ENCODE measurements around the gene DDX10. TPM values are rescaled to one million over a fixed set of nuclear protein-coding genes. Genes with fewer than 3 reads are reported as not detected.

Gene DDX10
- total RNA-seq, 2 donors from 2014 or later, result 36.8 to 43.2 TPM

DNA sequence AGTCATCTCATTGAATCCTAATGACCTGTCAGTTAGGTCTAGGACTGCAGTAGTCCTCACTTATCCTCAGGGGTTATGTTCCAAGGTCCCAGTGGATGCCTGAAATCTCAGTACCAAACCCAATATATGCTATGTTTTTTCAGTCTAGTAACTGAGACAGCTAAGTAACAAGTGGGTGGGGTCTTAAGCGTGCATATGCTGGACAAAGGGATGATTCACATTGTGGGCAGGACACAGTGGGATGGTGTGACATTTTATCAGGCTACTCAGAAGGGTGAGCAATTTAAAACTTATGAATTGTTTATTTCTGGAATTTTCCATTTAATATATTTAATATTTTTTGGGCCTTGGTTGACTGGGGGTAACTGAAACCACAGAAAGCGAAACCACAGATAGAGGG lies 29.0 kb downstream of the DDX10 start:
- H3K9me3 Mint-ChIP-seq, result no peaks in the 10 kb centered on the region
- ATAC-seq, result peak; percentile 51 to 74
- H3K27ac Mint-ChIP-seq, result peak overlapping the region; percentile 23 to 53
- DNase-seq (ENCODE audit: low spot score in 2 of 2), result no peak
- H3K36me3 Mint-ChIP-seq, result peaks cover 6 to 7% of the 10 kb centered on the region in 2 donors

DNA sequence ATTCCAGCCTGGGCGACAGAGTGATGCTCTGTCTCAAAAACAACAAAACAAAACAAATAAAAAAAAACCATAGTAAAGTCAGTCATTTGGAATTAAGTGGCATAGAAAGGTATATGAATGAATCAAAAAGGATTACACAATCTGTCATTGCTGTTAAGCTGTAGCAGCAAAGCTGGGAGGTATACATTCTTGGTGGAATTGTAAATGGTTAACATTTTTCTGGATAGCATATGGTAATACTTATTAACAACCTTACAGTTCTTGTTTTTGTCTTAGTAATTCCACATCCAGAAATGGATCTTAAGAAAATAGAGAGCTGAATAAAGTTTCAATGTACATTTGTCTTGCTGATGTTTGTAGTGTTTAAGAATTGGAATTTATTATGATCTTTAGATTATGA lies 30.0 kb downstream of the DDX10 start:
- DNase-seq (ENCODE audit: low spot score in 2 of 2), result no peak
- H3K36me3 Mint-ChIP-seq, result peaks cover 0 to 1% of the 10 kb centered on the region in 2 donors
- ATAC-seq, result no peak
- H3K27ac Mint-ChIP-seq, result peak overlapping the region in 1 of 2 donors; percentile 23
- H3K9me3 Mint-ChIP-seq, result no peaks in the 10 kb centered on the region

DNA sequence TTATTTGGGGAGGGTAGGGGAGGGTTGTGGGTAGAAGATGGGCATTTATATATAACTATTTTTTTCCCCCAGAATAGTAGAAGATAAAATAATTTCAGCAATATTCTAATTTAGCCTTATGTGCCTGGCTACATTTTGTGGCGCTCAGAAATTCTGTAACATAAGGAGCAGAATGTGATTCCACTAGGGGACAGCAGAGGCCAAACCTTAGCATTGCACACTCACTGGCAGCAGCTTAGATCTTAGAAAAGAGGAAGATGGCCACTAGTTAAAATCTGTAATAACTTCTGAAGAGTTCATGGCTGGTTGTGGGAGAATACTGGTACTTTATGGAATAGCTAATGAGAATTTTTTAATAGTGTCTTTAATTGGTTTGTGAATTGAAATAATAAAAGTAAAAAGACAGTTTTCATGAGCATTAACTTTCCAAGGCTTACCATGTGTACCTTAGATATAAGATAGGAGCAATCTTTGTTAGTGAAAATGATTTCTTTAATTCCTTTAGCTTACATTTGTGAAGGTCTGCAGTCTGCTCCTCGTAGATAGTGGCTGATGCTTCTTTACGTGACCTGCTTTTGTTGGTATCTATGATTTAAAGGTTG lies 33.1 kb downstream of the DDX10 start:
- Mint-ChIP-seq H3K27ac (no peak overlapping the region), H3K36me3 (peaks cover 5% of the 10 kb centered on the region in 2 donors), H3K9me3 (no peaks in the 10 kb centered on the region)
- DNase-seq (ENCODE audit: low spot score in 2 of 2) (peak in 1 of 2 donors; percentile 42), ATAC-seq (peak; percentile 45 to 77)

DNA sequence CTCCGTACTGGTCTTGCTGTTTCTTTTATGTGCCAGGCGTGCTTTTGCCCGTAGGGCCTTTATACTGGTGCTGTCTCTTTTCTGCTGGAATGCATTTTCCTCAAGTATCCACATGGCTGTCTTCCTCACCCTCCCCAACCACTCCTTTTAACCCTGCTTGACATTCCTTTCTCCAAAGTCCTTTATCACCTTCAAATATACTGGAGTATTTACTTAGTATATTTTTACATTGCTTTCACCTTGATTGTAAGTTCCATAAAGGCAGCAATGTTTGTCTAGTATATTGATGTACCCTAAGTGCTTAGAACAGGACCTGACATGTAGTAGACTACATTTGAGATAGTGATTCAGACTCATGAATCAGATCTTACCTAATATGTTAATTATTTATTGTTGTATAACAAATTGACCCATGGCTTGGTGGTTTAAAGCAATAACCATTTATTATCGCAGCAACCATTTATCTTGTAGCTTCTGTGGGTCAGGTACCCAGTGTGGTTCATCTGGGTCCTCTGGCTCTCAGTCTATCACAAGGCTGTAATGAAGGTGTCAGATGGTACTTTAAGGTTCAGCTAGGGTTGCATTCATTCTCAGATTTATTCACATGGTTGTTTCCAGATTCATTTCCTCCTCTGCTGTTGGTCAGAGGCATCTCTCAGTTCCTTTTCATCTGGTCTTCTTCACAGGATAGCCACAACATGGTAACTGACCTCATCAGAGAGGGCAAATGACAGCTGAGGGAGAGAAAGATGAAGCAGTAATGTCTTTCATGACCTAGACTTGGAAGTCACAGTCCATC lies 34.2 kb downstream of the DDX10 start:
- DNase-seq (ENCODE audit: low spot score in 2 of 2), result no peak
- ATAC-seq, result peak in 1 of 2 donors; percentile 34
- Mint-ChIP-seq H3K9me3 (no peaks in the 10 kb centered on the region), H3K27ac (peak overlapping the region in 1 of 2 donors; percentile 18), H3K36me3 (peaks cover 5 to 13% of the 10 kb centered on the region in 2 donors)

DNA sequence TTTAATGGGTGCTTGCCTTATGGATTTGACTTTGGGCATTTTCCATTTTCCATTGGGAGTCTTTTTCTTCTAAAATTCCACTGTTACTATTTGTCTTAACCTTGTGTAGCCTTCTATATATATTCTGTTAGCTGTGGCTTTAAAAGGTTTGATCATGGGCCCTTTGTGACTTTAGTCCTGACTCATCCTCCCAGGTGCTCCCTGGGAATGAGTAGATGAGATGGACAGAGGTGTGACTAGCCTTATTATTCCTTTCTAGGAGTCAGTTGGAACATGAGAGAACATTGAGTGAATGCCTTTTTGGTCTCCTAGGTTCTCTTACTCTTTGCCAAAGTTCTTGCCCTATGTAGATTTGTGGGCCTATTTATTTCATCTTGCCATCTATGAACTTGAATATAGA lies 39.0 kb downstream of the DDX10 start:
- no peak for DNase-seq (ENCODE audit: low spot score in 2 of 2)
- H3K27ac Mint-ChIP-seq, result no peak overlapping the region
- no peak for ATAC-seq

GRCh38 chr11:108705061-108705460 lies 40.2 kb downstream of the DDX10 start:
- DNase-seq (ENCODE audit: low spot score in 2 of 2), result no peak
- no peak for ATAC-seq
- H3K36me3 Mint-ChIP-seq, result peaks cover 45 to 68% of the 10 kb centered on the region in 2 donors
- no peaks in the 10 kb centered on the region for H3K9me3 Mint-ChIP-seq
- H3K27ac Mint-ChIP-seq, result peak overlapping the region in 1 of 2 donors; percentile 56

More for the DNA sequence above, 39.0 kb downstream of the DDX10 start:
- Mint-ChIP-seq H3K9me3 (no peaks in the 10 kb centered on the region), H3K36me3 (peaks cover 35 to 58% of the 10 kb centered on the region in 2 donors)

DNA sequence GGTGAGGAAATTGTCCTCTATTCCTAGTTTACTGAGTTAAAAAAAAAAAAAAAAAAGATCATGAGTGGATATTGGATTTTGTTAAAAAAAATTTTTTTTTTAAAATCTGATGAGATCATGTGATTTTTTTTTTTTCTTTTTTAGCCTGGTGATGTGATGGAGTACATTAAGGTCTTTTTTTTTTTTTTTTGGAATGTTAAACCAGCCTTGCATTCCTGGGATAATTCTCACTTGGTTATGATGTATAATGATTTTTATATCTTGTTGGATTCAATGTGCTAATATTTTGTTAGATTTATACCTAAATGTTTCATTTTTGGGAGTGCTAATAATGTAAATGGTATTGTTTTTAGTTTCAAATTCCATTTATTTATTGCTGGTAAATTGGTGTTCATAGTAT lies 43.3 kb downstream of the DDX10 start:
- Mint-ChIP-seq H3K27ac (no peak overlapping the region), H3K9me3 (no peaks in the 10 kb centered on the region), H3K36me3 (peaks cover 45 to 92% of the 10 kb centered on the region in 2 donors)
- no peak for DNase-seq (ENCODE audit: low spot score in 2 of 2)
- no peak for ATAC-seq

DNA sequence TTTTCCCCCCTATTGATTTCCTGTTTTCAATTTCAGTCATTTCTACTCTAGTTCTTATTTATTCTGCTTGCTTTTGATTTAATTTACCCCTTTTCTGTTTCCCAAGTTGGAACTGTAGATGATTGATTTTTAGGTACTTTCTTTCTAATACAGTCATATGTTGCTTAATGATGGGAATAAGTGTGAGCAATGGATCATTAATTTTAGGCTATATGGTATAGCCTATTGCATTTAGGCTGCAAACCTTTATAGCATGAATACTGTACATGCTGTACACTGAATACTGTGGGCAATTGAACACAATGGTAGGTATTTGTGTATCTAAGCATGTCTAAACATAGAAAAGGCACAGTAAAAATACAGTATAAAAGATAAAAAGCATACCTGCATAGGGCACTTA lies 44.9 kb downstream of the DDX10 start:
- no peak for DNase-seq (ENCODE audit: low spot score in 2 of 2)
- Mint-ChIP-seq H3K36me3 (peaks cover 51 to 91% of the 10 kb centered on the region in 2 donors), H3K9me3 (no peaks in the 10 kb centered on the region), H3K27ac (no peak overlapping the region)
- peak in 1 of 2 donors; percentile 19 for ATAC-seq

DNA sequence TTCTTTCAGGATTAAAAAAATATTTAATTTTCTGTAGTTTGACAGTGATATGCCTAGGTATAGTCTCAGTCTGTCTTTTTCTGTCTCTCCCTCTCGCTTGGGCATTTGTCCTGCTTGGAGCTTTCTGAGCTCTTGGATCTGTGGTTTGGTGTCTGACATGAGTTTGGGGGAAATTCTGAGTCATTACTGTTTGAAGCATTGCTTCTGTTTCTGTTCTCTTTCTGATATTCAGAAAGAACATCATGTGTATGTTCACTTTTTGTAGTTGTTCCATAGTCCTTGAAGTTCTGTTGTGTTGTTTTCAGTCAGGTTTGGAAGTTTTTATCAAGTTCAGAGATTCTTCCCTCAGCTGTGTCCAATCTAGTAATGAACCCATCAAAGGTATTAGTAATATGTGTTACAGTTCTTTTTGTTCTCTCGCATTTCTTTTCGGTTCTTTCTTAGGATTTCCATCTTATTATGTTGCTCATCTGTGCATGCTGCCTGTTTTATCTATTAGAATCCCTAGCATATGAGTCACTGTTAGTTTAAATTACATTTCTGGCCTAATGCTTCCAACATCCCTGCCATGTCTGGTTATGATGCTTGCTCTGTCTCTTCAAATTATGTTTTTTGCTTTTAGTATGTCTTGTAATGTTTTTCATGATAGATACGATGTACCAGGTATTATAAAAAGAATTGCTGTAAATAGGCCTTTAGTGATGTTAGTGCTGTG lies 48.4 kb downstream of the DDX10 start:
- no peaks in the 10 kb centered on the region for H3K9me3 Mint-ChIP-seq
- ATAC-seq, result peak; percentile 54 to 84
- peaks cover 35 to 76% of the 10 kb centered on the region in 2 donors for H3K36me3 Mint-ChIP-seq
- H3K27ac Mint-ChIP-seq, result peak overlapping the region; percentile 23 to 51
- DNase-seq (ENCODE audit: low spot score in 2 of 2), result no peak

- no peaks in the 10 kb centered on the region for H3K9me3 Mint-ChIP-seq
- peak overlapping the region in 1 of 2 donors; percentile 15 for H3K27ac Mint-ChIP-seq
- H3K36me3 Mint-ChIP-seq, result peaks cover 27 to 69% of the 10 kb centered on the region in 2 donors
- ATAC-seq, result no peak
- DNase-seq (ENCODE audit: low spot score in 2 of 2), result no peak
These were observed 50.4 kb downstream of the DDX10 start for GRCh38 chr11:108715239-108715638.

DNA sequence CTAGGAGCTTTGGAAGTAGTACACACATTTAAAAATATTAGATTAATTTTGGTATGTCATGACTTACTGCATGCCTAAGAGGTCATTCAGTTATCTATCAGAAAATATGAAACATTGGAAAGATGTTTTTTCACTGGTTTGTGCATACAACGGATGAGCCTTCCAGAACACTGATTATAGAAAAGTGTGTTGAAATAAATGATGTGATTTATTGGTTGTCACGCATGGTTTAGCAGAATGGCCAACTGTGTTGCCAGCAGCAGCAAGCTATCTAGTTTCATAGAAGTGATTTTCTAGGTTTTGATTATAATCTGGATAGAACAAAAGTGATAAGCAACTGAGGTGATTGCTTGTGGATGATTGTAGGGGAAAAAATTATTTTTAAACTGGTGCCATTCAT lies 53.6 kb downstream of the DDX10 start:
- no peak for DNase-seq (ENCODE audit: low spot score in 2 of 2)
- Mint-ChIP-seq H3K36me3 (peaks cover 37 to 58% of the 10 kb centered on the region in 2 donors), H3K9me3 (peaks cover 0 to 5% of the 10 kb centered on the region in 2 donors), H3K27ac (no peak overlapping the region)
- ATAC-seq, result no peak

DNA sequence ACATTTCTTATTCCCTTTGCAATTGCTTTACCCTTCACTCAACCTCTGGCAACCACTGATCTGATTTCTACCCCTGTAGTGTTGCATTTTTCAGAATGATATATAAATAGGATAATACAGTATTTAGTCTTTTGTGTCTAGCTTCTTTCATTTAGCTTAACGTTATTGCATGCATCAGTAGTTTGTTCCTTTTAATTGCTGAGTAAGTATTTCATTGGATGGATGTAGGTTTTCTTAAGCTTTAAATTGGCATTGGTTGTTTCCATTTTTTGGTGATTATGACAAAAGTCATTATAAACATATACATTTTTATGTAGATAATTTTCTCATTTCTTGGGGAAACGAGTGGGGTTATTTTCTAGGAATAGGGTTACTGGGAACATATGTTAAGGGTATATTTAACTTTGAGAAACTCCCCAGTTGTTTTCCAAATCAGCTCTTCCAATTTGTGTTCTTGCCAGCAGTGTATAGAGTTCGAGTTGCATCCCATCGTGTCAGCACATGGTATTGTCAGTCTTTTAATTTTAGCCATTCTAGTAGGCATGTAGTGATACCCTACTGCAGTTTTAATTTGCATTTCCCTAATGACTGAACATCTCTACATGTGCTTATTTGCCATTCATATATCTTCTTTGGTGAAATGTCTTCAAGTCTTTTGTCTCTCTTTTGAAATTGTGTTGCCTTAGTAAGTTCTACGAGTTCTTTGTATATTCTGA lies 60.3 kb downstream of the DDX10 start:
- no peak for ATAC-seq
- DNase-seq (ENCODE audit: low spot score in 2 of 2), result no peak
- H3K36me3 Mint-ChIP-seq, result peaks cover 34 to 64% of the 10 kb centered on the region in 2 donors
- no peak overlapping the region for H3K27ac Mint-ChIP-seq
- H3K9me3 Mint-ChIP-seq, result peaks cover 3 to 15% of the 10 kb centered on the region in 2 donors

DNA sequence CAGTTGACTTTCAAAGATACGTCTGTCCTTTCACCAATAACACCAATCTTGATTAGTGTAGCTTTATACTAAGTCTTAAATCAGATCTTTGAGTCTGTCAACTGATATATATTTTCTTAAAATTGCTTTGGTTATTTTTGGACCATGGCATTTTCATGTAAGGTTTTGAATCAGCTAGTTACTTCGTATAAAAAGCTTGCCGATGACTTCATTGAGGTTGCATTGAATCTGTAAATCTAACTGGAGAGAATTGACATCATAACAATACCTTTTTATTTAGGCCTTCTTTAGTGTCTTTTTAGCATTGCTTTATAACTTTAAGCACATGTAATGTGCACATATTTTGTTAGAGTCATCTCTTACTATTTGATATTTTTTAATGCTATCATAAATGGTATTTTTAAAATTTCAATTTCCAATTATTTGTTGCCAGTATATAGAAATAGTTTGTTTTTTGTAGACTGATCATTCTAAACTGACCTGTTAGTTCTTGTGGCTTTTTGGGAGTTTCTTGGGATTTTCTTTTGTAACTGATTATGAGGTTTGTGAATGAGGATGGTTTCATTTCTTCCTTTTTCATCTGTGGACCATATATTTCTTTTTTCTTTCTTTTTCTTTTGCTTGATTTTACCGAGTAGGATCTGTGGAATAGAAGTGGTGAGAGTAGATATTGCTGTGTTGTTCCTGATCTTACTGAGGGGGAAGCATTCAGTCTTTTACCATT lies 61.4 kb downstream of the DDX10 start:
- DNase-seq (ENCODE audit: low spot score in 2 of 2) (no peak), ATAC-seq (no peak)
- Mint-ChIP-seq H3K27ac (peak overlapping the region in 1 of 2 donors; percentile 45), H3K9me3 (peaks cover 3 to 15% of the 10 kb centered on the region in 2 donors), H3K36me3 (peaks cover 29 to 60% of the 10 kb centered on the region in 2 donors)

- H3K36me3 Mint-ChIP-seq, result peaks cover 30 to 67% of the 10 kb centered on the region in 2 donors
- H3K27ac Mint-ChIP-seq, result peak overlapping the region; percentile 33 to 60
- peaks cover 3 to 18% of the 10 kb centered on the region in 2 donors for H3K9me3 Mint-ChIP-seq
- DNase-seq (ENCODE audit: low spot score in 2 of 2), result no peak
- ATAC-seq, result peak; percentile 89 to 91
These were observed 62.8 kb downstream of the DDX10 start for GRCh38 chr11:108727665-108728064.

DNA sequence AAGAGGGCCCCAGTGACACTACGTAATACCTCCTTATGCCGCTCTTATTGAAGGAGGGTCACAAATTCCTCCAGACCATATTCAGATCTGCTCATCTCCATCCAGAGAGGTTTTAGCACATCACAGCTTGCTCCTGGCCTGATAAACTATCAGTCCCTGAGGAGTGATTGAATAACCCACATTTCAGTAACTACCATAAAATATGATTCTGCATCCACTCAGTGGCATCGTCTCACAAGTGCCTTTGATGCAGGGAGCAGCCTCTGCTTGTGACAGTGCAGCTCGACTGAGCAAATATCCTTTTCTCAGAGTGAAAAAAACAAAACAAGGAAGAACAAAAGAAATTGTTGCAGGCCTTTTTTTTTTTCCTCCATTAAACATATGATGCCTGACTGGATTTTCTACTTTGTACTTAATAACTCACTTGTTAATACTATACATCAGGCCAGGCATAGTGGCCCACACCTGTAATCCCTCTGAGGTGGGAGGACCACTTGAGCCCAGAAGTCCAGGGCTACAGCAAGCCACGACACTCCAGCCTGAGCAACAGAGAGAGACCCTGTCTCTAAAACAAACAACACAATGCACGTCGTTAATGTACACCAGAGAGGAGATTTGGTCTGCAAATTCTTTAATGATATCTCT lies 64.5 kb downstream of the DDX10 start:
- Mint-ChIP-seq H3K36me3 (peaks cover 23 to 52% of the 10 kb centered on the region in 2 donors), H3K9me3 (peaks cover 3 to 14% of the 10 kb centered on the region in 2 donors), H3K27ac (peak overlapping the region in 1 of 2 donors; percentile 40)
- ATAC-seq, result no peak
- no peak for DNase-seq (ENCODE audit: low spot score in 2 of 2)
